Testis (tissue), 2 donors: ENCODE data around the gene CLDND2.
"Not testable (repeated sequence)": the region's sequence is repeated elsewhere in the genome, so short reads cannot be mapped to it uniquely, and the experiment has no call there.

ENCODE experiments used
- POLR2A ChIP-seq: fragments of 450-650 bp; IDR thresholded peaks from one replicate; pipeline ENCODE4 v1.6.1; 2017; ENCODE audit warnings: antibody characterized with exemption, mild to moderate bottlenecking, moderate library complexity
- TF ChIP-seq, protein P1 (sequence below), 3 experiments: fragments of 450-650 bp in 2 of 3; fragments of 200-600 bp in 1 of 3; sonication (generic) in 1 of 3; IDR thresholded peaks; one replicate each; pipeline ENCODE4 v1.5.1; 2016 to 2019; ENCODE audit warnings: antibody characterized with exemption in 3 of 3, mild to moderate bottlenecking in 2 of 3, moderate library complexity in 1 of 3

DNA sequence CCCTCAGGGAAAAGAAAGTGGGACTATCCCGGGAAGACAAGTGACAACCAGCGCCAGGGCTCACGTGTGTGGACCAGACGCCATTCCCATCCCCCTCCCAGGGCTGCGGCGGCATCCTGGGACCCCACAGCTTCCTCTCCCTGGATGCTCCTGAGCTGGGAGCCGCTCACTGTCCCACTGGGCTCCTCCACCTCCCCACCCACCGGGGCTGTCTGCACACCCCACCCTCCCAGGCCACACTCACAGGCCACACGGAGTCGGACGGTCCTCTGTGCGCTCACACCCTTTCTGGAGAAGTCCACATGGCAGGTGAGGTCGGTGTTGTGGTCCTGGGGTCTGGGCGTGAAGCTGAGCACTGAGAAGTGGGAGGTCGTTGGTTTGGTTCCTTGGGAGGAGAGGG is 47.6 kb upstream of the CLDND2 start:
- TF ChIP-seq, protein P1, sequence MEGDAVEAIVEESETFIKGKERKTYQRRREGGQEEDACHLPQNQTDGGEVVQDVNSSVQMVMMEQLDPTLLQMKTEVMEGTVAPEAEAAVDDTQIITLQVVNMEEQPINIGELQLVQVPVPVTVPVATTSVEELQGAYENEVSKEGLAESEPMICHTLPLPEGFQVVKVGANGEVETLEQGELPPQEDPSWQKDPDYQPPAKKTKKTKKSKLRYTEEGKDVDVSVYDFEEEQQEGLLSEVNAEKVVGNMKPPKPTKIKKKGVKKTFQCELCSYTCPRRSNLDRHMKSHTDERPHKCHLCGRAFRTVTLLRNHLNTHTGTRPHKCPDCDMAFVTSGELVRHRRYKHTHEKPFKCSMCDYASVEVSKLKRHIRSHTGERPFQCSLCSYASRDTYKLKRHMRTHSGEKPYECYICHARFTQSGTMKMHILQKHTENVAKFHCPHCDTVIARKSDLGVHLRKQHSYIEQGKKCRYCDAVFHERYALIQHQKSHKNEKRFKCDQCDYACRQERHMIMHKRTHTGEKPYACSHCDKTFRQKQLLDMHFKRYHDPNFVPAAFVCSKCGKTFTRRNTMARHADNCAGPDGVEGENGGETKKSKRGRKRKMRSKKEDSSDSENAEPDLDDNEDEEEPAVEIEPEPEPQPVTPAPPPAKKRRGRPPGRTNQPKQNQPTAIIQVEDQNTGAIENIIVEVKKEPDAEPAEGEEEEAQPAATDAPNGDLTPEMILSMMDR (IDR thresholded peaks at IDR 0.05): not testable (repeated sequence)
- not testable (repeated sequence) for TF ChIP-seq POLR2A
